Stomach (tissue), 4 donors: Measurements from ENCODE around the gene PDE4D.

ENCODE experiments used
- EP300 ChIP-seq: sonication (generic); formaldehyde crosslinking; IDR thresholded peaks from one replicate; pipeline ENCODE4 v1.6.1; 2017; ENCODE audit warnings: antibody characterized with exemption
- POLR2AphosphoS5 ChIP-seq, 3 donors: sonication (generic); formaldehyde crosslinking; IDR thresholded peaks; one replicate each; pipeline ENCODE4 v1.6.1; 2016; ENCODE audit warnings: antibody characterized with exemption in 3 of 3
- TF ChIP-seq, protein P1 (sequence below), 7 experiments: fragments of 450-650 bp in 4 of 7; fragments of 200-600 bp in 3 of 7; sonication (generic) in 3 of 7; IDR thresholded peaks; one replicate each; pipeline ENCODE4 v1.5.1; 2016 to 2019; ENCODE audit warnings: antibody characterized with exemption in 7 of 7, control low read depth in 2 of 7, mild to moderate bottlenecking in 1 of 7

DNA sequence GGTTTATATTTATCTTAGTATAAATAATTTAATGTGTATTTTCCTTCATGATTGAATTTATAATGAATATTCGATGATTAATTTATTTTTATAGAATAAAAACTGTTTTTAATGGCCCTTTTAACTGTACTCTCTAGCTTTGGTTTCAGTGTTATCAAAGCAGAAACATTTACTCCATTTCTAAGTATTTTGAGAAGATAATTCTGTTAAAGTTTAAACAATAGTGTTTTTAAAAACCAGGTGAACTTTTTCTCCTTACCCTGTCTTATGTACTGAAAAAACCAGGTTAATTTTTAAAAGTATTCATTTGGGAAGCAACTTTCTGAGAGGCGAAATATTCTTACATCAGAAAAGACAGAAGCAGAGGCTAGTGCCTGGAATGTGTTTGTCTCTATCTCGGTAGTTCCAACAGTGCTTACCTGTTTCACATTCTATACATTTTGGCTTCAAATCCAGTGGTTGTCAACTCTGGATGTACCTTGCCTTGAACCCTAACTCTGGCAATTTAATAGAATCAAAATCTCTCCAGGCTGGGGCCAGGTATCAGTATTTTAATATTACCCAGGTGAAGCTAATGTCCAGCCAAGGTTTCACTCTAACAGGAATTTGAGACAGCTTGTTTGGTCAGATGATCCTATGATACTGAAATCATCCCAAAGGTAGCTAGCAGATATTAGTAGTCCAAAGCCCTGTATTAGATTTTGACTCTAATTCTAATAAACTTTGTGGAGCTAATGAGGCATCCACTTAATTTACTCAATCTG is 434.4 kb downstream of the PDE4D start:
- TF ChIP-seq, protein P1, sequence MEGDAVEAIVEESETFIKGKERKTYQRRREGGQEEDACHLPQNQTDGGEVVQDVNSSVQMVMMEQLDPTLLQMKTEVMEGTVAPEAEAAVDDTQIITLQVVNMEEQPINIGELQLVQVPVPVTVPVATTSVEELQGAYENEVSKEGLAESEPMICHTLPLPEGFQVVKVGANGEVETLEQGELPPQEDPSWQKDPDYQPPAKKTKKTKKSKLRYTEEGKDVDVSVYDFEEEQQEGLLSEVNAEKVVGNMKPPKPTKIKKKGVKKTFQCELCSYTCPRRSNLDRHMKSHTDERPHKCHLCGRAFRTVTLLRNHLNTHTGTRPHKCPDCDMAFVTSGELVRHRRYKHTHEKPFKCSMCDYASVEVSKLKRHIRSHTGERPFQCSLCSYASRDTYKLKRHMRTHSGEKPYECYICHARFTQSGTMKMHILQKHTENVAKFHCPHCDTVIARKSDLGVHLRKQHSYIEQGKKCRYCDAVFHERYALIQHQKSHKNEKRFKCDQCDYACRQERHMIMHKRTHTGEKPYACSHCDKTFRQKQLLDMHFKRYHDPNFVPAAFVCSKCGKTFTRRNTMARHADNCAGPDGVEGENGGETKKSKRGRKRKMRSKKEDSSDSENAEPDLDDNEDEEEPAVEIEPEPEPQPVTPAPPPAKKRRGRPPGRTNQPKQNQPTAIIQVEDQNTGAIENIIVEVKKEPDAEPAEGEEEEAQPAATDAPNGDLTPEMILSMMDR (IDR thresholded peaks at IDR 0.05), result no peak
- TF ChIP-seq EP300, result no peak
- TF ChIP-seq POLR2AphosphoS5 (IDR thresholded peaks at IDR 0.05), result no peak
